ENCODE measurements around the gene SORCS3.

The SORCS3 gene

DNA sequence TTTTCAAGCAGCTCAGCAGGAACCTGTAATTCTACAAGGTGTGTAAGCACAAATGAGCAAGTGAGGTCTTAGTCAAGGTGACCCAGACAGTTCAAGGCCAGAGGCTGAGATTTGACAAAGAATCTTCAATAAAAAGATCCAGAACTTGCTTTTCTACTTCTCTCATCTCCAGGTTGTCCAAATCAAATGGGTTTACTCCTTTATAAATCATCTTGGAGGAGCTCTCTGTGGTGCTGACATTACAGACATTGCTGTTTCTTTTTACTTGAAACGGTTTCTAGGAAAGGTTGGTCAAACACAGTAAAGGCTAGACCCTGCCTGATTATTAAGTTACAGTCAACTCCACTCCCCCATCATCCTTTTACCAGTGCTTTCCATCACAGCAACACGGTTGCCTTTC lies 504.6 kb downstream of the SORCS3 start:
- in situ Hi-C loops (cut with HindIII; ENCODE audit: low sequenced_read_pairs), result no loop called here
- TF ChIP-seq CTCF (IDR thresholded peaks at IDR 0.05; ENCODE audit: low read depth, low read length), result no peak
- DNase-seq (ENCODE audit: low read depth, low spot score), result no peak
- no peak overlapping the region for H3K4me3 ChIP-seq (ENCODE audit: low read depth, low read length)

DNA sequence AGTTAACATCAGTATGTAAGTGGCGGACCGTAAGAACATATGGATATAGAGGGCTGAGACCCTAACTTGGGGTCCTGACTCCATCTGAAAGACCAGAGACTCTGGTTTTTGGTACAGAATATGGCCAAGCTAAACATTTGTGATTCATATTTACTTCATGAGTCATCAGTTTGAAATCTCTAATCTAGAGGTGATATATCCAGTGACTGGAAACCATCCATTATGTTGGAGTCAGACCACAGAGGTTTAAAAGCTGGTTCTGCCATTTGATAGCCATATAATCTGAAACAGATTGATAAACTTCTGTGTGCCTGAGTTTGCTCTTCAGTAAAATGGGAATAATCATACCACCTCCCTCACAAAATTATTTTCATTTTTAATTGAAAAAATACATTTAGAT lies 505.3 kb downstream of the SORCS3 start:
- in situ Hi-C loops (cut with HindIII; ENCODE audit: low sequenced_read_pairs), result no loop called here
- DNase-seq (ENCODE audit: low read depth, low spot score), result peak; percentile 5
- no peak overlapping the region for H3K4me3 ChIP-seq (ENCODE audit: low read depth, low read length)
- TF ChIP-seq CTCF (IDR thresholded peaks at IDR 0.05; ENCODE audit: low read depth, low read length), result no peak

GRCh38 chr10:105148456-105148855 lies 507.4 kb downstream of the SORCS3 start:
- in situ Hi-C loops (cut with HindIII; ENCODE audit: low sequenced_read_pairs), result no loop called here
- peak; percentile 0 for DNase-seq (ENCODE audit: low read depth, low spot score)
- TF ChIP-seq CTCF (IDR thresholded peaks at IDR 0.05; ENCODE audit: low read depth, low read length), result no peak
- H3K4me3 ChIP-seq (ENCODE audit: low read depth, low read length), result no peak overlapping the region

DNA sequence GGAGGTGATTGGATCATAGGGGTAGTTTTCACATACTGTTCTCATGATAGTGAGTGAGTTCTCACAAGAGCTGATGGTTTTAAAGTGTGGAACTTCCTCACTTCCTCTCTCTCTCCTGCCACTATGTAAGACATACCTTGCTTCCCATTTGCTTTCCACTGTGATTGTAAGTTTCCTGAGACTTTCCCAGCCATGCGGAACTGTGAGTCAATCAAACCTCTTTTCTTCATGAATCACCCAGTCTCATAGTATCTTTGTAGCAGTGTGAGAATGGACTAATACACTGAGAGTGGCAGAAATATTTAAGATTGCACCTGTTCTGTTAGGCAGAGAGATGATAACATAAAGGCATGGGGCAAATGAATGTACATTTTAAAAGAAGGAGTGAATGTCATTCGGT lies 507.8 kb downstream of the SORCS3 start:
- no peak for DNase-seq (ENCODE audit: low read depth, low spot score)
- no peak overlapping the region for H3K4me3 ChIP-seq (ENCODE audit: low read depth, low read length)
- TF ChIP-seq CTCF (IDR thresholded peaks at IDR 0.05; ENCODE audit: low read depth, low read length), result no peak
- in situ Hi-C loops (cut with HindIII; ENCODE audit: low sequenced_read_pairs), result no loop called here

- no peak overlapping the region for H3K4me3 ChIP-seq (ENCODE audit: low read depth, low read length)
- in situ Hi-C loops (cut with HindIII; ENCODE audit: low sequenced_read_pairs), result no loop called here
- TF ChIP-seq CTCF (IDR thresholded peaks at IDR 0.05; ENCODE audit: low read depth, low read length), result no peak
- DNase-seq (ENCODE audit: low read depth, low spot score), result peak; percentile 55
Observed at GRCh38 chr10:105149371-105149891, 508.3 kb downstream of the SORCS3 start.

- peak; percentile 59 for DNase-seq (ENCODE audit: low read depth, low spot score)
- in situ Hi-C loops (cut with HindIII; ENCODE audit: low sequenced_read_pairs), result no loop called here
- no peak for TF ChIP-seq CTCF (IDR thresholded peaks at IDR 0.05; ENCODE audit: low read depth, low read length)
- H3K4me3 ChIP-seq (ENCODE audit: low read depth, low read length), result no peak overlapping the region
Observed at GRCh38 chr10:105150259-105150880, 509.3 kb downstream of the SORCS3 start.

Measured in astrocyte of the spinal cord (primary cell).